DND-41 (cell line): ENCODE measurements around the gene CYB5R4.
"Not testable (repeated sequence)": the region's sequence is repeated elsewhere in the genome, so short reads cannot be mapped to it uniquely, and the experiment has no call there.

Source experiments
- ATAC-seq: fragments of 200-7000 bp; cut with Tn5 transposase; 3 replicates; pipeline ENCODE4 v1.9.1; 2021; ENCODE audit warnings: low read depth; ENCODE audit not compliant: insufficient read depth
- DNase-seq: peaks from one replicate; pipeline ENCODE4 v3.0.0-alpha.2; 2020
- H2AFZ ChIP-seq: 2 replicates; pipeline ENCODE4 v1.6.0; 2012; ENCODE audit warnings: low read depth, low read length
- H3K27ac ChIP-seq: 2 replicates; pipeline ENCODE4 v1.5.1; 2012; ENCODE audit warnings: low read length, inconsistent platforms
- H3K27me3 ChIP-seq: fragments of 200-600 bp; sonication (generic); 2 replicates; pipeline ENCODE4 v1.6.0; 2012; ENCODE audit warnings: low read length, mild to moderate bottlenecking, inconsistent platforms; ENCODE audit not compliant: insufficient read depth, poor library complexity
- H3K36me3 ChIP-seq: 2 replicates; pipeline ENCODE4 v1.5.1; 2012; ENCODE audit warnings: low read length, inconsistent platforms; ENCODE audit not compliant: insufficient read depth
- H3K4me1 ChIP-seq: 2 replicates; pipeline ENCODE4 v1.5.1; 2012; ENCODE audit warnings: mild to moderate bottlenecking, low read length; ENCODE audit not compliant: insufficient read depth
- H3K4me2 ChIP-seq: 2 replicates; pipeline ENCODE4 v1.6.0; 2012; ENCODE audit warnings: mild to moderate bottlenecking, moderate library complexity, low read length, inconsistent platforms; ENCODE audit not compliant: insufficient read depth
- H3K4me3 ChIP-seq, 2 experiments: fragments of 200-600 bp in 1 of 2; shearing (Covaris generic) in 1 of 2; 2 replicates each; pipeline ENCODE4 v1.5.1; 2012 to 2016; ENCODE audit warnings: inconsistent platforms in 2 of 2, low read length in 2 of 2, mild to moderate bottlenecking in 2 of 2, low read depth in 1 of 2, moderate library complexity in 1 of 2
- H3K79me2 ChIP-seq: 2 replicates; pipeline ENCODE4 v1.6.0; 2012; ENCODE audit warnings: low read length, inconsistent platforms; ENCODE audit not compliant: insufficient read depth
- H3K9ac ChIP-seq: 2 replicates; pipeline ENCODE4 v1.6.0; 2012; ENCODE audit warnings: low read depth, mild to moderate bottlenecking, inconsistent platforms, low read length, moderate library complexity
- H3K9me3 ChIP-seq: 2 replicates; pipeline ENCODE4 v1.5.1; 2012; ENCODE audit warnings: low read length, moderate library complexity, mild to moderate bottlenecking, inconsistent platforms; ENCODE audit not compliant: insufficient read depth, severe bottlenecking
- H4K20me1 ChIP-seq: 2 replicates; pipeline ENCODE4 v1.6.0; 2012; ENCODE audit warnings: low read length; ENCODE audit not compliant: insufficient read depth
- CTCF ChIP-seq: IDR thresholded peaks from 2 replicates; pipeline ENCODE4 v1.5.1; 2012; ENCODE audit warnings: borderline replicate concordance, low read length, moderate library complexity, mild to moderate bottlenecking; ENCODE audit not compliant: poor library complexity, severe bottlenecking; ENCODE audit errors: extremely low read depth
- EZH2 ChIP-seq: IDR thresholded peaks from 3 replicates; pipeline ENCODE4 v1.6.1; 2012; ENCODE audit warnings: borderline replicate concordance, low read depth, mild to moderate bottlenecking, moderate library complexity, low read length, inconsistent platforms; ENCODE audit not compliant: severe bottlenecking

CYB5R4 gene

DNA sequence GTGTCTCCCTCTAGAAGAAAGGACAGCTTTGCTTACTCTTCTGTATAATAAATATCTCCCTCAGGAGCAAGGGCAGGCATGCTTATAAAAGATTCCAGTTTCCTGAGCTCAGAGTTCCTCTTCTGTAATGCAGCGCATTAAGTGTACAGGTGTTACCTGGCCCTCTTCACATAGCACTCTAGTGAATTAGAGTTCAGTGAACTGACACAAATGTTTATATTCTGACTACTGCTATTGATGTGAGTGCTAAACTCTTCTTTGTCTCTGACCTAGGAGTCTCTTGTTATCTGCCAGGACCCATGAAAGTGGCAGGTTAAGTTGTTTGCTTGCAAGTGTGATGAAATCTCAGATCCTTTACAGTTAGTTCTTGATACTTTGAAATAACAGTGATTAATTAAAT, 33.5 kb downstream of the CYB5R4 start:
- no peaks in the 10 kb centered on the region; the same call in 1 of the 2 replicates for H4K20me1 ChIP-seq
- H3K27me3 ChIP-seq, result no peaks in the 10 kb centered on the region
- H3K36me3 ChIP-seq, result no peaks in the 10 kb centered on the region; the same call in 1 of the 2 replicates
- no peak overlapping the region for H2AFZ ChIP-seq
- no peak overlapping the region for H3K4me2 ChIP-seq
- H3K9ac ChIP-seq, result no peak overlapping the region
- H3K4me1 ChIP-seq, result no peaks in the 10 kb centered on the region
- no peak for TF ChIP-seq CTCF
- ATAC-seq, result no peak
- no peak overlapping the region for H3K27ac ChIP-seq
- DNase-seq, result no peak
- H3K9me3 ChIP-seq, result no peaks in the 10 kb centered on the region
- H3K4me3 ChIP-seq, result no peak overlapping the region
- peaks cover 2% of the 10 kb centered on the region; the same call in 1 of the 2 replicates for H3K79me2 ChIP-seq

DNA sequence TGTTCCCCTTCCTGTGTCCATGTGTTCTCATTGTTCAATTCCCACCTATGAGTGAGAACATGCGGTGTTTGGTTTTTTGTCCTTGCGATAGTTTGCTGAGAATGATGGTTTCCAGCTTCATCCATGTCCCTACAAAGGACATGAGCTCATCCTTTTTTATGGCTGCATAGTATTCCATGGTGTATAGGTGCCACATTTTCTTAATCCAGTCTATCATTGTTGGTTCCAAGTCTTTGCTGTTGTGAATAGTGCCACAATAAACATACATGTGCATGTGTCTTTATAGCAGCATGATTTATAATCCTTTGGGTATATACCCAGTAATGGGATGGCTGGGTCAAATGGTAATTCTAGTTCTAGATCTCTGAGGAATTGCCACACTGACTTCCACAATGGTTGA, 37.6 kb downstream of the CYB5R4 start:
- not testable (repeated sequence) for H3K4me3 ChIP-seq, H3K9ac ChIP-seq, H4K20me1 ChIP-seq, H3K36me3 ChIP-seq, H3K27me3 ChIP-seq, DNase-seq, H3K9me3 ChIP-seq, H2AFZ ChIP-seq, H3K27ac ChIP-seq, H3K79me2 ChIP-seq, H3K4me1 ChIP-seq, H3K4me2 ChIP-seq, ATAC-seq

DNA sequence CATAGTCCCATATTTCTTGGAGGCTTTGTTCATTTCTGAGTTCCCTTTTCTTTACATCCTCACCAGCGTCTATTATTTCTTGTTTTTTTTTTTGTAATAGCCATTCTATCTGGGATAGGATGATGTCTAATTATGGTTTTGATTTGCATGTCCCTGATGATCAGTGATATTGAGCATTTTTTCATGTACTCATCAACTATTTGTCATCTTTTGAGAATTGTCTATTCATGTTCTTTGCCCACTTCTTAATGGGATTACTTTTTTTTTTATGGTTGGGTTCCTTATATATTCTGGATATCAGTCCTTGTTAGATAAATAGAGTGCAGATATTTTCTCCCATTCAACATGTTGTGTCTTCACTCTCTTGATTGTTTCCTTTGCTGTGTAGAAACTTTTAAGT, 42.1 kb downstream of the CYB5R4 start:
- no peaks in the 10 kb centered on the region for H3K4me1 ChIP-seq
- H3K4me2 ChIP-seq, result no peak overlapping the region
- no peak overlapping the region for H3K4me3 ChIP-seq
- ATAC-seq (no peak), DNase-seq (no peak)
- no peaks in the 10 kb centered on the region; the same call in 1 of the 2 replicates for H3K36me3 ChIP-seq
- peaks cover 23% of the 10 kb centered on the region for H3K79me2 ChIP-seq
- TF ChIP-seq EZH2, result no peak
- TF ChIP-seq CTCF, result no peak
- H3K27ac ChIP-seq, result no peak overlapping the region
- H3K9me3 ChIP-seq, result peaks cover 7% of the 10 kb centered on the region
- no peak overlapping the region for H3K9ac ChIP-seq
- H2AFZ ChIP-seq, result no peak overlapping the region
- H4K20me1 ChIP-seq, result peaks cover 7% of the 10 kb centered on the region
- H3K27me3 ChIP-seq, result no peaks in the 10 kb centered on the region

DNA sequence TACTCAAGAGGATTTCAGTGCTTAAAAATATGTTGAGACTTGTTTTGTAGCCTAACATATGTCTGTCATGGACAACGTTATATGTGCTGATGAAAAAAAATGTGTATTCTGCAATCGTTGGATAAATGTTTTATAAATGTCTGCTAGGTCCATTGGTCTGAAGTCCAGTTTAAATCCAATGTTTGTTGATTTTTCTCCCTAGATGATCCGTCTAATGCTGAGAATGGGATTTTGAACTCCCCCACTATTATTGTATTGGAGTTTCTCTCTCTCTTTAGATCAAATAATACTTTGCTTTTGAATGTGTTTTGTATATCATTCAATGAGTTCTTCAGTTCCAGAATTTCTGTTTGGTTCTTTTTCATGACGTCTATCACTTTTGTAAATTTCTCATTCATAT, 44.9 kb downstream of the CYB5R4 start:
- Histone ChIP-seq H3K4me3 (no peak overlapping the region), H3K9me3 (peaks cover 7% of the 10 kb centered on the region), H3K27ac (no peak overlapping the region), H4K20me1 (peaks cover 10% of the 10 kb centered on the region), H3K36me3 (no peaks in the 10 kb centered on the region; the same call in 1 of the 2 replicates), H3K27me3 (no peaks in the 10 kb centered on the region), H3K4me2 (no peak overlapping the region), H2AFZ (no peak overlapping the region), H3K79me2 (peaks cover 23% of the 10 kb centered on the region), H3K4me1 (peaks cover 6% of the 10 kb centered on the region; the same call in 1 of the 2 replicates), H3K9ac (no peak overlapping the region)
- TF ChIP-seq EZH2, result no peak
- no peak for TF ChIP-seq CTCF
- ATAC-seq (no peak), DNase-seq (no peak)
